IPS-18a (cell line): Measurements from ENCODE around the gene ZC2HC1B.
"Not testable (repeated sequence)": the region's sequence is repeated elsewhere in the genome, so short reads cannot be mapped to it uniquely, and the experiment has no call there.

Experiments used
- H3K27ac ChIP-seq: one replicate; pipeline ENCODE4 v1.5.1; 2013; ENCODE audit warnings: low read length
- H3K27me3 ChIP-seq: one replicate; pipeline ENCODE4 v1.6.1; 2013; ENCODE audit warnings: mild to moderate bottlenecking, low read length; ENCODE audit not compliant: control insufficient read depth, insufficient read depth
- H3K36me3 ChIP-seq: one replicate; pipeline ENCODE4 v1.6.1; 2013; ENCODE audit warnings: low read depth, low read length; ENCODE audit not compliant: control insufficient read depth
- H3K4me1 ChIP-seq: one replicate; pipeline ENCODE4 v1.6.1; 2013; ENCODE audit warnings: low read depth, low read length; ENCODE audit not compliant: control insufficient read depth
- H3K4me3 ChIP-seq: one replicate; pipeline ENCODE4 v1.5.1; 2013; ENCODE audit warnings: low read length
- H3K9ac ChIP-seq: one replicate; pipeline ENCODE4 v1.6.1; 2013; ENCODE audit warnings: mild to moderate bottlenecking, low read length, moderate library complexity
- H3K9me3 ChIP-seq: one replicate; pipeline ENCODE4 v1.6.1; 2013; ENCODE audit warnings: low read depth, low read length; ENCODE audit not compliant: control insufficient read depth

The ZC2HC1B gene

DNA sequence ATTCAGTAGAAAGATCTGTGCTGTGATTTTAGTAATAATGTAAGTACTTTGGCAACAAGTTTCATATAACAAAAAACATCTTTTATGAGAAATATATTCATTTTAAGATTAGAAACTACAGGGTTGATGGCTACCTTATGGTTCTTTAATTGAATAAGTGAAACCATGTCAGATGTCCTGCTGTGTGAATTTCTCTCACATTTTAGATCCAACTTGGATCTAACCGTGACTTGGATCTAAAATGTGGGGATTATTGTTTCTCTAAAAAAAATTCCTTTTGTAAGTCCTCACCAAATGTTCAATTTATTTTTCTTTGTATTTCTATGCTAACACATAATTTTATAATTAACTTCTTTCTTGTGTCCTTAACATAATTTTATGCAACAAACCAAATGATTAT, 30.4 kb downstream of the ZC2HC1B start:
- H3K36me3 ChIP-seq: no peaks in the 10 kb centered on the region
- no peaks in the 10 kb centered on the region for H3K9me3 ChIP-seq
- H3K27ac ChIP-seq: no peak overlapping the region
- H3K4me3 ChIP-seq: no peak overlapping the region
- H3K4me1 ChIP-seq: no peaks in the 10 kb centered on the region
- H3K9ac ChIP-seq: no peak overlapping the region
- H3K27me3 ChIP-seq: no peaks in the 10 kb centered on the region

DNA sequence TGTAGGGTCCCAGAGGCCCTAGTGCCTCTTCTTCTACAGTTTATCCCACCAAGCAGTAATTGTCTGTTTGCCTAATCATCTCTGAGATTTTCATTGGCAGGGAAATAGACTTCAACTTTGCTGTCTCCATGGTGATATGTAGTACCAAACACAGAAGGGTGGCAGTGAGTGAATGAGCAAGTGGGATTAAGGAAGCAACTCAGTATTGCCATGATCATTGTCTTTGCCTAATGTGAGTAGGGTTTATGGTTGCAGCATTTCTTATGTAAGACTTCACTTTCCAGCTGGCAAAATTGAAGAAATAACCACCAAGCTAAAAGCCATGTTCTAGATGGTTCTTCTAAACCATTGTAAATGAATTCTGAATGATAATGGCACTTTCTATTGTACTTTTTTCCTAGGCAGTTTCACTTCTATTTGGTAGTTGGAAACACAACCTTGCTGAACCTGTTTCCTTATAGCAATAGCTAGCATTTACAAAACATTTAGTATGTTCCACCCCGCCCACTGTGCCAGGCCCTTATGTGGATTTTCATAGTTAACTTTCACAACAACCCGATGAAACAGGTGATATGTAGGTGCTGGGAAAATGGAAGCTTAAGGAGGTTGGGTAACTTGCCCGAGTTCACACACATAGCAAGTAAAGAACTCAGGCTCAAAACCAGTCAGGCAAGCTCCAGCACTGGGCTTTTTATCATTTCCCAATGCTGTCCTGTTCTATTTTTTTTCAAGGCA, 32.0 kb downstream of the ZC2HC1B start:
- no peak overlapping the region for H3K9ac ChIP-seq

DNA sequence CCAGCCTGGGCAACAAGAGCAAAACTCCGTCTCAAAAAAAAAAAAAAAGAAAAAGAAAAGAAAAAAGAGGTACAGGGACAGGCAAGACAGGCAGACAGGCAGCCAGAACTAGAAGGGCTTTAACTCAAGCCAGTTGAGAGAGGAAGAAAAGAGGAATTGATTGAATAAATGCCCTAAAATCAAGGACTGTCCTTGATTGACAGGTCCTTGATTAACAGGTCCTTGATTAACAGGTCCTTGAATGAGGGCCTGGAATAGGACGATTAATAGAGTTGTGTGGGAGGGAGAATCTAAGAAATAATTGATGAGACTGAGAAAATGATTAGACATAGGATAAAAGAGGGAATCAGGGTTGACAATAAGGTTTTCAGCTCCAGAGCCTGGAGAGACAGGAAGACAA, 36.1 kb downstream of the ZC2HC1B start:
- Histone ChIP-seq H3K36me3 (no peaks in the 10 kb centered on the region), H3K4me3 (no peak overlapping the region), H3K27ac (no peak overlapping the region), H3K4me1 (no peaks in the 10 kb centered on the region), H3K9ac (no peak overlapping the region), H3K9me3 (no peaks in the 10 kb centered on the region), H3K27me3 (no peaks in the 10 kb centered on the region)

More for the DNA sequence above, 32.0 kb downstream of the ZC2HC1B start:
- Histone ChIP-seq H3K4me3 (no peak overlapping the region), H3K27me3 (no peaks in the 10 kb centered on the region), H3K36me3 (no peaks in the 10 kb centered on the region), H3K27ac (no peak overlapping the region), H3K4me1 (no peaks in the 10 kb centered on the region), H3K9me3 (no peaks in the 10 kb centered on the region)

DNA sequence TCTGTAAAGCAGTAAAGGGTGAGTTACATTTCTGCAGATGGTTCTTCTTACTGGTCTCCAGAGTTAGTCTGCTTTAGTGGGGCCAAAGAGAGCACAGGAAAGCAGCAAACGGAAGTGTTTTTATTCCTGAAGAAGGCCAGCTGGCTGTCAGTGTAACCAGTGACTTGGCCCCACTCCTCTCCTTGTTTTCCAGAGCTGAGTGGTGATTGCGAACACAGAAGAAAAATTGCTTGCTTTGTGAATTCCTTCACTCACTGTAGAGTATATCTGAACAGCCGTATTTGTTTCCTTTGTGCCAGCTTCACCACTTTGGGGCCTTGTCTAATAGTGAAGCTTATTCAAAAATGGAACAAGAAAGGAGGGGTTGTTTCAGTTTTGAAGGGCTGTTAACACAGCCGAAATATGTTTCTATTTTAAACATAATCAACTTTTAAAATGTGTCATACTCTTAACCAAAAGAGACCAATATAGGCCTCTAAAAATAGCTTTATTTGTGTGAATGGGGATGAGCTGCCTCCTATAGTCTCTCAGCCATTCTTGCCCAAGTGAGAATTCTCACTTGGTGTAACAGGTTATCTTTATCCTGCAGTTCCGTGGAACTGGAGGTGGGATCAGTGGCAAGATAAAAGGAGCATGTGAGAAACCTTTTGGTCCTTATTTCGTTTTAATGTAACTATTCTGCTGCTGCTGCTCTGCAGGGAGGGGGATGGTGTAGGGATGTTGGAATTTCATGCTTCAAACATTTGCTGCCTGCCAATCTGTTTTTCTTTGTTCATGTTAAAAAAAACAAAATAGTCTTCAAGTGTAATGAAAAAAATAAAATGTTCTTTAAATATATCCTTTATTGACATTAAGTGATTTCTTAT, 37.8 kb downstream of the ZC2HC1B start:
- Histone ChIP-seq H3K9me3 (no peaks in the 10 kb centered on the region), H3K4me1 (no peaks in the 10 kb centered on the region), H3K4me3 (no peak overlapping the region), H3K36me3 (no peaks in the 10 kb centered on the region), H3K27ac (no peak overlapping the region), H3K27me3 (no peaks in the 10 kb centered on the region), H3K9ac (no peak overlapping the region)

DNA sequence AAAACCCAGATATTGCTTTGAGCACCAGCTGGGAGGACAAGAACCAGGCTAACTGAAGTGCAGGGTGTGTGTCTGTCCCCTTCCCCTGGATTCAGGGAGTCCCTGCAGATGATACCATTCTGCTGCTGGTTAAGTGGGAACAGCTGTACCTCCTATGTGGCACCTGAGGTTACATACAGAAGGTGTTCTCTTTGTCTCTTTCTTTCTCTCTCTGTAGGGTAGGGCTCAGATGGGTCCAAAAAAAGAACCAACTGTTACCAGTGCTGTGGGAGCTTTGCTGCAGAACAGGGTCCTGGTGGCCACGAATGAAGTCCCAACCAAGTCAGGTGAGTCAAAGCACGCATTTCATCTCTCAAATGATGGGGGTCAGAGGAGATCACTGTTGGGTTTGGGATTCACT, 38.6 kb downstream of the ZC2HC1B start:
- Histone ChIP-seq H3K9me3 (no peaks in the 10 kb centered on the region), H3K4me3 (no peak overlapping the region), H3K9ac (no peak overlapping the region), H3K36me3 (no peaks in the 10 kb centered on the region), H3K27ac (no peak overlapping the region), H3K4me1 (no peaks in the 10 kb centered on the region), H3K27me3 (no peaks in the 10 kb centered on the region)

DNA sequence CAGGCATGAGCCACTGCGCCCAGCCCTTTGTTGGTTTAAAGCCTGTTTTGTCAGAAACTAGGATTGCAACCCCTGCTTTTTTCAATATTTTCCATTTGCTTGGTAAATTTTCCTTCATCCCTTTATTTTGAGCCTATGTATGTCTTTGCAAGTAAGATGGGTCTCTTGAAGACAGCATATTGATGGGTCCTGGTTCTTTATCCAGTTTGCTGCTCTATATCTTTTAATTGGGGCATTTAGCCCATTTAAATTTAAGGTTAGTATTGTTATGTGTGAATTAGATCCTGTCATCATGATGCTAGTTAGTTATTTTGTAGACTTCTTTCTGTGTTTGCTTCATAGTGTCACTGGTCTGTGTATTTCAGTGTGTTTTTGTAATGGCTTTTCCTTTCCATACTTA, 46.8 kb downstream of the ZC2HC1B start:
- Histone ChIP-seq H3K9ac (no peak overlapping the region), H3K27ac (no peak overlapping the region), H3K4me1 (no peaks in the 10 kb centered on the region), H3K36me3 (no peaks in the 10 kb centered on the region), H3K4me3 (no peak overlapping the region), H3K27me3 (no peaks in the 10 kb centered on the region), H3K9me3 (no peaks in the 10 kb centered on the region)

DNA sequence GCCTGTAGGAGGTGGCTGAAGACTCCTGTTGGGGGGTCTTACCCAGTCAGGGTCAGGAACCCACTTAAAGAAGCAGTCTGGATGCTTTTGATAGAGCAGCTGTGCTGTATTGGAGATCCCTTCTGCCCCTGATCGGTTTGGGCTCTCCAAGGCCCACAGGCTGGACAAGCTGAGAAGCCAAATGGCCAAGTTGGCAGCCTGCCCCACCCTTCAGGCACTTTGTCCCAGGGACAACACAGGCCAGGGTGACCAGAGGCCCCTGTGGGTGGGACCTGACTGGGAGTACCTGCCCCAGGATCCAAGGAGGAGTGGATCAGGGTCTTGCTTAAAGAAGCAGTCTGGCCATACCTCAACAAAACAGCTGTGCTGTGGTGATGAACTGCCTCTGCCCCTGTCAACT, 48.4 kb downstream of the ZC2HC1B start:
- Histone ChIP-seq H3K4me3 (no peak overlapping the region), H3K4me1 (no peaks in the 10 kb centered on the region), H3K27me3 (no peaks in the 10 kb centered on the region), H3K27ac (no peak overlapping the region), H3K36me3 (no peaks in the 10 kb centered on the region), H3K9me3 (peaks cover under 1% of the 10 kb centered on the region), H3K9ac (no peak overlapping the region)

DNA sequence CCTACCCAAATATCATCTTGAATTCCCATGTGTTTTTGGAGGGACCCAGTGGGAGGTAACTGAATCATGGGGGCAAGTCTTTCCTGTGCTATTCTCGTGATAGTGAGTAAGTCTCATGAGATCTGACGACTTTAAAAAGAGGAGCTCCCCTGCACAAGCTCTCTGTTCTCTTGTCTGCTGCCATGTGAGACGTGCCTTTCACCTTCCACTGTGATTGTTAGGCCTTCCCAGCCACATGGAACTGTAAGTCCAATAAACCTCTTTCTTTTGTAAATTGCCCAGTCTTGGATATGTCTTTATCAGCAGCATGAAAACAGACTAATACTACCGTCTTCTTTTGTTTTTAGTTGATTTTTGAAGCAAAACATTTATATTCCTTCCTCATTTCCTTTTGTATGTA, 52.8 kb downstream of the ZC2HC1B start:
- not testable (repeated sequence) for H3K27ac ChIP-seq, H3K4me3 ChIP-seq, H3K4me1 ChIP-seq, H3K9me3 ChIP-seq, H3K36me3 ChIP-seq, H3K27me3 ChIP-seq, H3K9ac ChIP-seq

DNA sequence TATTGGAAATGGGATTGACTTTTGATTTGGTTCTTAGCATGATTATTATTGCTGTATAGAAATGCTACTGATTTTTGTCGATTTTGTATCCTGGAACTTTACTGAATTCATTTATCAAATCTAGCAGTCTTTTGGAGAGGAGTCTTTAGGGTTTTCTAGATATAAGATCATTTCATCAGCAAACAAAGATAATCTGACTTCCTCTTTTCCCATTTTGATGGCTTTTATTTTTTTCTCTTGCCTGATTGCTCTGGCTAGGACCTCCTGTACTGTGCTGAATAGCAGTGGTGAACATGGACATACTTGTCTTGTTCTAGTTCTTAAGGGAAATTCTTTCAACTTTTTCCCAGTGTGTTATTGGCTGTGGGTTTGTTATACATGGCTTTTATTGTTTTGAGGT, 64.6 kb downstream of the ZC2HC1B start:
- no peaks in the 10 kb centered on the region for H3K27me3 ChIP-seq
- no peaks in the 10 kb centered on the region for H3K36me3 ChIP-seq
- H3K4me3 ChIP-seq: no peak overlapping the region
- no peak overlapping the region for H3K27ac ChIP-seq
- no peaks in the 10 kb centered on the region for H3K4me1 ChIP-seq
- no peak overlapping the region for H3K9ac ChIP-seq
- H3K9me3 ChIP-seq: no peaks in the 10 kb centered on the region

DNA sequence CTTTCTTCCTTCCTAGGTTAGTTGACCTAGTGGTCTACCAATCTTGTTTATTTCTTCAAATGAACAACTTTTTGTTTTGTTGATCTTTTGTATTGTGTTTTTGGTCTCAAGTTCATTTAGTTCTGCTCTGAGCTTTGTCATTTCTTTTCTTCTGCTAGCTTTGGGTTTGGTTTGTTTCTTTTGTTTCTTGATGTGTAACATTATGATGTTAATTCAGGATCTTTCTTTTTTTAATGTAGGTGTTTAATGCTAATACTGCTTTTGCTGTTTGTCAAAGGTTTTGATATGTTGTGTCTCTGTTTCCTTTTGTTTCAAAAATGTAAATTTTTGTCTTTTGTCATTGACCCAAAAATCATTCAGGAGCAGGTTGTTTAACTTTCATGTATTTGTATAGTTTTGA, 65.7 kb downstream of the ZC2HC1B start:
- Histone ChIP-seq H3K27me3 (no peaks in the 10 kb centered on the region), H3K4me1 (no peaks in the 10 kb centered on the region), H3K9ac (no peak overlapping the region), H3K4me3 (no peak overlapping the region), H3K36me3 (no peaks in the 10 kb centered on the region), H3K27ac (no peak overlapping the region), H3K9me3 (no peaks in the 10 kb centered on the region)

DNA sequence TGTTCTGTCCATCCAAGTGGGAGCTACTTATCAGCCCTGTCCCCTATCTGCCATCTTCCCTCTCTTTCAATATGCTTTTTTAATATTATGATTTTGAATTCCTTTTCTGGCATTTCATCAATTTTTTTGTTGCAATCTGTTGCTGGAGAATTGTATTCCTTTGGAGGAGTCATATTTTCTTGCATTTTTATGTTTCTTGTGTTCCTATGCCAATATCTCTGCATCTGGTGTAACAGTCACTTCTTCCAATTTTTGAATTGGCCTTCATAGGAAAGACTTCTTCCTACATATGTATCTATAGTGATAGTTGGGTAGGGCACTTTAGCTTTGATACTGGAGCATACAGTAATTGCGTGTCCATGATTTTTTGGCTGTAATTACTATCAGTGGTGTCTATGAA, 70.1 kb downstream of the ZC2HC1B start:
- Histone ChIP-seq H3K4me1 (peaks cover 13% of the 10 kb centered on the region), H3K9me3 (no peaks in the 10 kb centered on the region), H3K4me3 (no peak overlapping the region), H3K9ac (no peak overlapping the region), H3K27ac (no peak overlapping the region), H3K36me3 (no peaks in the 10 kb centered on the region), H3K27me3 (peaks cover 4% of the 10 kb centered on the region)

DNA sequence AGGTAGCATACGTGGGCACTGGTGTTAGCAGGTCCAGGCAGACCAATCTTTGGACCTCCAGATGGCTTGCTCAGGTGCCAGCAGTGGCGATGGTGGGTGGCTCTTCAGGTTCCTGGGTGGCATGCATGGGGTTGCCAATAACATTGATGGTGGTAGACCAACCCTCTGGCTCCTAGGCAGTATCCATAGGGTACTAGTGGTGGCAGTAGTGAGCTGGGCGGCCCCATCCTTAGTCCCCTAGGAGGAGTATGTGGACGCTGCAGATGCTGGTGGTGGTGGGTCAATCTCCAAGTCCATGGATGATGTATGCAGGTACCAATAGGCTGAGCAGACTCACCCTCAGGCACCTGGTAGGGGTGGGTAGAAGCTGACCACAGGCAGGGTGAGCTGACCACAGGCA, 70.6 kb downstream of the ZC2HC1B start:
- H3K4me1 ChIP-seq: peaks cover 13% of the 10 kb centered on the region

More for the DNA sequence above, 70.6 kb downstream of the ZC2HC1B start:
- peaks cover 4% of the 10 kb centered on the region for H3K27me3 ChIP-seq
- no peak overlapping the region for H3K9ac ChIP-seq
- H3K4me3 ChIP-seq: no peak overlapping the region
- H3K9me3 ChIP-seq: no peaks in the 10 kb centered on the region
- no peaks in the 10 kb centered on the region for H3K36me3 ChIP-seq
- H3K27ac ChIP-seq: no peak overlapping the region
